ENCODE measurements around the gene CAPNS2.

DNA sequence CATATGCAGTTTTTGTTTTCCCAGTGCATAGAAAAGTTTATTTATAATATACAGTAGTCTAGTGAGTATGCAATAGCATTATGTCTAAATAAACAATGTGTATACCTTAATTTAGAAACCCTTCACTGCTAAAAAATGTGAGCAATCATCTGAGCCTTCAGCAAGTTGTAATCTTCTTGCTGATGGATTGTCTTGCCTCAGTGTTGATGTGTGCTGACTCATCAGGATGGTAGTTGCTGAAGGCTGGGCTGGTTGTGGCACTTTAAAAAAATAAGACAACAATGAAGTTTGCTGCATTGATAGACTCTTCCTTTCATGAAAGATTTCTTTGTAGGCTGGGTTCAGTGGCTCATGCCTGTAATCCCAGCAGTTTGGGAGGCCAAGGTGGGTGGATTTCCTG is 13.9 kb upstream of the CAPNS2 start:
- TF ChIP-seq, protein P1, sequence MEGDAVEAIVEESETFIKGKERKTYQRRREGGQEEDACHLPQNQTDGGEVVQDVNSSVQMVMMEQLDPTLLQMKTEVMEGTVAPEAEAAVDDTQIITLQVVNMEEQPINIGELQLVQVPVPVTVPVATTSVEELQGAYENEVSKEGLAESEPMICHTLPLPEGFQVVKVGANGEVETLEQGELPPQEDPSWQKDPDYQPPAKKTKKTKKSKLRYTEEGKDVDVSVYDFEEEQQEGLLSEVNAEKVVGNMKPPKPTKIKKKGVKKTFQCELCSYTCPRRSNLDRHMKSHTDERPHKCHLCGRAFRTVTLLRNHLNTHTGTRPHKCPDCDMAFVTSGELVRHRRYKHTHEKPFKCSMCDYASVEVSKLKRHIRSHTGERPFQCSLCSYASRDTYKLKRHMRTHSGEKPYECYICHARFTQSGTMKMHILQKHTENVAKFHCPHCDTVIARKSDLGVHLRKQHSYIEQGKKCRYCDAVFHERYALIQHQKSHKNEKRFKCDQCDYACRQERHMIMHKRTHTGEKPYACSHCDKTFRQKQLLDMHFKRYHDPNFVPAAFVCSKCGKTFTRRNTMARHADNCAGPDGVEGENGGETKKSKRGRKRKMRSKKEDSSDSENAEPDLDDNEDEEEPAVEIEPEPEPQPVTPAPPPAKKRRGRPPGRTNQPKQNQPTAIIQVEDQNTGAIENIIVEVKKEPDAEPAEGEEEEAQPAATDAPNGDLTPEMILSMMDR (IDR thresholded peaks at IDR 0.05) = no peak
- TF ChIP-seq POLR2A (IDR thresholded peaks at IDR 0.05) (no peak), POLR2AphosphoS5 (IDR thresholded peaks at IDR 0.05; ENCODE audit: insufficient read depth in 1 of 2, low read depth in 1 of 2) (peak in 1 of 2 donors; percentile 13)

Measured in vagina (tissue), 2 donors.